HG03460 (cell line): ENCODE results near the gene STK38.
"Not testable (repeated sequence)": the region's sequence is repeated elsewhere in the genome, so short reads cannot be mapped to it uniquely, and the experiment has no call there.

Experiments
- ATAC-seq: cut with Tn5 transposase; IDR thresholded peaks from one replicate; pipeline ENCODE4 v1.9.1; 2021; ENCODE audit not compliant: unreplicated experiment

STK38 gene

DNA sequence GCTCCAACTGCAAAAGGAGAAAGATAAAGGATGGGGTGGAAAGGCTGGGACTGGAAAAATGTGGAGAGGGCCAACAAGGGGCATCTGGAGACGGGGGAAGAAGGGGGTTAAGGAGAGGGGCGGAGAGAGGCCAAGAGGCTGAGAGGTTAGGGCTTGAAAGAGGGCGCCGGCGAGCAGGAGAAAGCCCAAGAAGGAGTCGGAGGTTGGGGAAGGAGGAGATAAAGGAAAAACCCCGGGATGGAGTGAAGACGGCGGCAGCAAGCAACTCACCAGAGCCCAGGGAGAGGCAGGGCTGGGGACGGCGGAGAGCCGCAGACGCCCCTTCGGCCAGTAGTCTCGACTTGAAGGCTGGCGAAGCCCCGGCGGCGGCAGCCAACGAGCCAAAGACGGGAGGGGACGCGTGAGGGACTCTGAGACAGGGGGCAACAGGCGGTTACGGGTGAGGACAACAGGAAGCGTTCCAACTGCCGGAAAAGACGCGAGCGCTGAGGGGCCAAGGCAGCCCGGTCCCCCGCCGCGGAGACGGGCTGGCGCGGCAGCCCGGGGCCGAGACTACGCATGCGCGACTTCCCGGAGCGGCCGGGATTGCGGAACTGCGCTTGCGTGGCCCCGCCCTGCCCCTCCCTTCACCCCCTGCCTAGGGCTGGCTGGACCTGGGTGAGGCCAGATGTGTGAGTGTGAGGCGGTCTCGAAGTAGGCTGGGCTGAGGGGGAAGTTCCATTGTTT lies at the start of gene STK38:
TSS of gene STK38 (minus strand) at position 560 of the 726 bp plus-strand sequence. CDS start 7,277 bp downstream, outside the sequence.
- peak; percentile 71 for ATAC-seq

DNA sequence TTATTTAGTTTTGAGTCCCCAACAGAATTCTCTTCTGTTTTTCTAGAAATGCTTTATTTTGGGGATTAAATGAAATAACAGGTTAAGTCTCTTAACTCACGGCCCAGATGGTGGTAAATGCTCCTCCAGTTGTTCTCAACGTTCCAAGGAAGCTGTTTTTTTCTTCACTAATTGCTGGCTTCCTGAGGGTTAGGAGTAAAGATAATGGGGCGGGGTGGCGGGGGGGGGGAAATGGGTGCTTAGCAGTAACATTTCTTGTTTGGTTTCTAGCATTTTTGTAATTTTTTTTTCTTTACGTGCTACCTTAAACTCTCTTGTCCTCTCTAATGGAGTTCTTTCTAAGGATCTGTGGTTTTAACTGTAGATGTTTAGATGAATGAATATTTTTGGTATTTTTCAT lies 49.1 kb upstream of the STK38 start:
- no peak for ATAC-seq

DNA sequence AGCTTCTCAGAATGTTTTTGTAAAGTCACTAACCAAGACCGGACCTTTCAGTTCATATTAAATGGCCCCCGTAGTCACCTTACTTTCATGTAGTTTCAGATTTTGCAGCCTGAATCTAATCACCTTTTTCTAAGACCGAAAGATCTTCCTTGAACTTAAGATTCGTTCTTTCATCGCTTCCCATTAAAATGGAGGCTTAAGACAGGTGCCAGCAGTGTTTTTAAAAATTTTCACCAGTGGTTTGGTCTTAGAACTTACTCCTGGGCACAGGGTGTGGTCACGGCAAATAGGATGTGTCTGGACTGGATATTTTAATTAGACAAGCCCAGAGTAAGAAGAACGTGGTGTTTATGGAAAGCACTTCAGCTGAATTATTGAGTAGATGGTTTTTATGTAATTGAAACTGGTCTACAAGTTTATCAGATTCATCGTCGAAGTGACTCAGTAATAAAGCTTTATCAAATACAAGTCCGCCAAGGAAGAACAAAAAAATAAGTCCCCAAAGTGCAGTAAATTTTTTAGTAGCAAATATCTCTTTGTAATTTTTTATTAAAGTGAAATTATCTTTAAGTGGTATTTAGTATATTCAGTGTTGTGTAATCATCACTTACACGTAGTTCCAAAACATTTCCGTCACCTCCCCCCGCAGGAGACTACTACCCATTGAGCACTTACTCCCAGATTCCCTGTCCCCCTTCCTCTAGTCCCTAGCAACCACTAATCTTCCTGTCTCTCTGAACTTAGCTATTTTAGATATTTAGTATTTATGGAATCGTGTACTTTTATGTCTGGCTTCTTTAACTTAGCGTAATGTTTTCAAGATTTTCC lies 47.8 kb upstream of the STK38 start:
- no peak for ATAC-seq

DNA sequence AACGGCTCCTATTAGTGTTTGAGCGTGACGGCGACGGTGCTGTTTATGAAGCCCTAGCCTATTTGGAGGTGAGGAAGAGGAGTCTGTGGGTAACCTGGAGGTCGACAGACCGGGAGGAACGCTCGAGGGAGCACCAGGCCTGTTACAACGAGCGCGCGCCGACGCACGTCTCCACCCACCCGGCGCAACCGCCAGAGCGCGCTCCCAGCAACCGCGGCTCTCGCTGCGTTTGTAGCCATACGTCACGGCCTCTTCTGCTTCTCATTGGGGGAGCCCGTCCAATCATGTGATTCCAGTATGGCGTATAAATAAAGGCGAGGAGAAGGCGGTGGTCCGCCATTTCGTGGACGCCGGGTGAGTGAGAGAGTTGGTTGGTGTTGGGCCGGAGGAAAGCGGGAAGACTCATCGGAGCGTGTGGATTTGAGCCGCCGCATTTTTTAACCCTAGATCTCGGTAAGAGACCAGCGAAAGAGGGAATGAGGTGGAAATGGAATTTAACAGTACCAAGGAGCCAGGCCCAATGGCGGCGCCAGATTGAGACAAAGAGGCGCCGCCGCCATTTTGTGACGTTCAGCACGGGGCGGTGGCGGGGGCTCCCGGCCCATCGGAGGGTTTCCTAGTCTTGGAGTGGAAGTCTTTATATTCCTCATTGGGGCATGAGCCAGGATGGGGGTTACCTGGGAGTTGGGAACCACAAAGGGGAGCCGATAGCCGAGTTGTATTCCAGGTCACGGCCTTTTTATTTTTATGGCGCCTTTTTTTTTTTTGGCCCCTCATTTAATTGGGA lies 46.9 kb upstream of the STK38 start, which contains the start of gene SRSF3:
TSS of gene SRSF3 (plus strand) at position 334 of the 787 bp plus-strand sequence. CDS start 2,401 bp downstream, outside the sequence.
- ATAC-seq, result peak; percentile 78

DNA sequence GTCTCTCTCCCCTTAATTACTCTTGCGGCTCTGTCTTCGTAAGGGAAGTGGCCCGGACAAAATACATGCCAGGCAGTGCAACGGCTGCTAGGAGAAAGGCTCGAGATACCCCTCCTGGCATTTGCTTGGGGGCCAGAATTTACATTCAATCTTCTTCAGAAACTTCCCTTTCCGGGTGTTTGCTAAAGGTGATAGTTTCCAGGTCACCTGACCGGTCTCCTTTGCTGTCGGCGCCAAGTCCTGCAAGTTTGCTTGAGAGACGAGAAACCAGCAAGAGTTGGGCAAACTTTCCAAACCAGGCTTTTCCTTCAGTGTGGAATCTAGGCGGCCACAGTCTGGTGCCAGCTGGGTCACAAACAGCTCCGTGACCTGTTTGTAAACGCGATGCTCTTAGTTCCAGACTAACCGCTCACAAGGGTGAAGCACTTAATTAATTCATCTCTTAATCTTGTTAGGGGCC lies 46.3 kb upstream of the STK38 start:
- peak; percentile 26 for ATAC-seq

DNA sequence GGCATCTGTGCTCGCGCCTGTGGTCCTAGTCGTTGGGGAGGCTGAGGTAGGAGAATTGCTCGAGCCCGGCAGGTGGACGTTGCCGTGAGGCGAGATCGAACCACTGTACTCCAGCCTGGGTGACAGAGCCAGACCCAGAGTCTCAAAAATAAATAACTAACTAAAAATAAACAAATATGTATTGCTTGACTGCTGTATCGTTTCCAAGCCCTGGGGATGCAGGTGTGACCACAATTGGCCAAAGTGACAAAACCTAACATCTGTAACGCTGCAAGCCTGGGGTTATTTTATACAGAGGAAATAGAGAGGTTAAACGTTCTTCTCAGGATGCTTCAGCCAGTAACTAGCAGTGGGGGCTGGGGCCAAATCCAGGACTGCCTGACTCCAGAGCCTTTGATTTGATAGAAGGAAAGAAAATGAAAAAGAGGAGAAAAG lies 45.0 kb upstream of the STK38 start:
- peak; percentile 42 for ATAC-seq

DNA sequence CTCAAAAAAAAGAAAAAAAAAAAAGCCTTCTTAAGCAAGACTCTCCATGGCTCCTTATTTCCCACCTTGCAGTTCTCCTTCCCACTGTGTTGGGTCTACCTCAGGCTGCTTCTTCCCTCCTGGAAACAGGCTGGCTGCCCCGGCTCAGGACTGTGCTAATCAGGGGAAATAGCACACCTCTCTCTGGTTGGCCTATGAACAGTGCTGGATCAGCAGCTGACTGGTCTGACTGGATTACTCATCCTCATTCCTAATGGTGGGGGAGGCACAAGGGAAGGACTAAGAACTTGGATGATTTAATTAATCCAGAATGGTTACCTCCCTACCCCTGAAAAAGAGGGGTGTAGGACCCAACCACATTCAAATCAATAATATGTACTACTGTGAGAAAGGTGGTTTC lies 43.0 kb upstream of the STK38 start:
- no peak for ATAC-seq

DNA sequence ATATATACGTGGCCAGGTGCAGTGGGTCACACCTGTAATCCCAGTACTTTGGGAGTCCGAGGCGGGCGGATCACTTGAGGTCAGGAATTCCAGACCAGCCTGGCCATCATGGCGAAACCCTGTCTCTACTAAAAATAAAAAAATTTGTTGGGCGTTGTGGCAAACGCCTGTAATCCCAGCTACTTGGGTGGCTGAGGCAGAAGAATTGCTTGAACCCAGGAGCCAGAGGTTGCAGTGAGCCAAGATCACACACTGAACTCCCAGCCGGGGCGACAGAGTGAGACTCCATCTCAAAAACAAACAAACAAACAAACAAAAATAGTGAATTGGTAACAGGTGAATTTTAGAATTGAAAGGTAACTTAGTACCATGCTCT lies 41.7 kb upstream of the STK38 start:
- not testable (repeated sequence) for ATAC-seq

DNA sequence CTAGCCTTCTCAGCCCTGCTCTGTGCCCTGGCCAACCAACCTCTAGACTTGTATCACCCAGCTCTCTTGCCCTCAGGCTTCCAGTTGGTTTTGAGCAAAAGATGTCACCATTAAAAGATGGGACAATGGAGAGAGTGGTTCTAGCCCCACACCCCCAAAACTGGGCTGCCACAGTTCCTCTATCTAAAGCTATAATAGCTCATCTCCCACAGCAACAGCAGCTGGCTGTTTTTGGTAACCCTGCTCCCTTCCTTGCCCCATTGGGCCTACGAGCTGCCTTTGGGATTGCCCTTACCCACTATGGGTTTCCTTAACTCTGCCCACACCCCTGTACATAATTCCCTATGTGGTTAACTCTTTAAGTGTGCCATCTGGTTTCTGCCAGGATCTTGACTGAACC lies 39.3 kb upstream of the STK38 start:
- no peak for ATAC-seq

DNA sequence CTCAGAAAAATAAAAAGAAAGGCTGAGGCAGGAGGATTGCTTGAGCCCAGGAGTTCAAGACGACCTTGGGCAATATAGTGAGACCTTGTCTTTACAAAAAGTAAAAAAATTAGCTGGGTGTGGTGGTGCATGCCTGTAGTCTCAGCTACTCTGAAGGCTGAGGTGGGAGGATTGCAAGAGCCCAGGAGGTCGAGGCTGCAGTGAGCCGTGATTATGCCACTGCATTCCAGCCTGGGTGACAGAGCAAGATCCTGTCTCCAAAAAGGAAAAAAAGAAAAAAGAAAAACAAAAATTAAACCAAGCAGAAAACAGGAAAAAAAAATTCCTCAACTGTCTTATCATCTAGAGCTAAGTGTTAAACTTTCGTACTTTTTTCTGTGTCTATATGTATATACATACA lies 34.4 kb upstream of the STK38 start:
- no peak for ATAC-seq

DNA sequence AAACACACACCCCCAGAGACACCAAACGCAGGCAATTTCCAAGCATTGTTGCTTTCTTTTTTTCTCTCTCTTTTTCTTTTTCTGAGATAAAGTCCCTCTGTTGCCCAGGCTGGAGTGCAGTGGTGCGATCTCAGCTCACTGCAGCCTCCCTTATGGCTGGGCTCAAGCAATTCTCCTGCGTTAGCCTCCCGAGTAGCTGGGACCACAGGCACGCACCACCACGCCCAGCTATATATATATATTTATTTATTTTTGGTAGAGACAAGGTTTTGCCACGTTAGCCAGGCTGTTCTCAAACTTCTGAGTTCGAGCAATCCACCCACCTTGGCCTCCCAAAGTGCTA lies 32.9 kb upstream of the STK38 start:
- ATAC-seq, result no peak

DNA sequence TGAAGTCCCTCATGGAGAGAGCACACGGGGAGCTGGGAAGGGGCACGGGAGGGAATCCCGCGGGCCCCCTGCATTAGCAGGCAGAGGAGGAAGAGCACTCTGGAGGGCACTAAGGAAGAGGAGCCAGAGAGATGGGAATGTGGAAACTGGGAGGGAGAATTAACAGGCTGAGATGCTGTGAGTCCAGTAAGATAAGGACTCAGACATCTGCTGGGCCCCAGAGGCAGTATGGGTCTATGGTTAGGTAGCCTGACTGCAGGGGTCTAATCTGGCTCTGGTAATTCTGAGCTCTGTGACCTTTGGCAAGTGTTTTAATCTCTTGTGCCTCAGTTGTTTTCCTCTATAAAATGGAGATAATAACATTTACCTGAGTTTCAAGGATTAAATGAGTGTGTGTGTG lies 31.2 kb upstream of the STK38 start:
- no peak for ATAC-seq

DNA sequence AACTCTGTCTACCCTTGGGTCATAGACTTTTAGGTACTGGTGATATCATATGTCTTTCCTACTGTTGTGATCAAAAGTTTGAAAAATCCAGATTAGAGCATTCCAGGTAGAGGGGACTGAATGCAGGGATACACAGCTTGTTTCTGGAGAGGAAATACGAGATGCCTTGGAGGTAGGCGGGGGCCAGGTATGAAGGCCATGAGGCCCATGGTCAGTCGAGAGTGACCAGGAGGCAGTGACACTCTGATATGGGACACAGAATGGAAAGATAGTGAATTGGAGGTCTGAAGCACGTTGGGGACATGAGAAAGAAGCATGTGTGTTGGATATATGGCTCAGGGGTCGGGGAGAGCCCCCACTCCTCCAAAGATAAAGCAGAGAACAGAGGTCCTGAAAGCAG lies 30.8 kb upstream of the STK38 start:
- no peak for ATAC-seq

DNA sequence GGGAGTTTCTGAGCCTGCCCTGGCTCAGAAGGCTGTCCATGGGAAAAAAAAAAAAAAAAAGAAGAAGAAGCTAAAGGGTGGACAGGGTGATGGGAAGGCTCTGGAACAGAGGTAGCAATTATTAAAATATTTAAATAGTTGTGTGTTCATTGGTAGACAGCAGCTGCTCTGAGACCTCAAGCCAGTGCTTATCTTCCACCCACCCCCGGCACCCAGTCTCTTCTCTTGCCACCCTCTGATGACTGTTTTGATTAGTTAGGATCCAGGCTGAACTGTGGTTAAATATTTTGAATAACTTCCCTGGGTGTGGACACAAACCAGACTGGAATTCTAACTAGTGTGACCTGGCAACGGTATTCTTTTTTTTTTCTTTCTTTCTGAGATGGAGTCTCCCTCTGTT lies 30.0 kb upstream of the STK38 start:
- no peak for ATAC-seq

DNA sequence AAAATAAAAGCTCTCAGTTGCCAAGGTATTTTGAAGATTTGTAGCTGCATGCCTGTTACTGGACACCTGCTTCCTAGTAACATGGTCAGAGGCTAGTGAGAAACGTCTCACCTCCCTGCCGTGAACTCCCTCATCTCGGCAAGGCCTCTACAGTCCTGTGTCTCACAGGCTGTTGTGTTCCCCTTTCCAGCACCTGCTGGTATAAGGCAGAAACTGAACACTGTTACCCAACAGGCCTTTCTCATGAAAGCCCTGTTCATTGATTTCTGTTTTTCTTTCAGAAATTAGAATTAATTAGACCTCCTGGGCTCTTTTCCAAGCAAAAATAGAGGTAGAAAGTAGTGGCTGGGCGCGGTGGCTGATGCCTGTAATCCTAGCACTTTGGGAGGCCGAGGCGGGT lies 29.3 kb upstream of the STK38 start:
- no peak for ATAC-seq

DNA sequence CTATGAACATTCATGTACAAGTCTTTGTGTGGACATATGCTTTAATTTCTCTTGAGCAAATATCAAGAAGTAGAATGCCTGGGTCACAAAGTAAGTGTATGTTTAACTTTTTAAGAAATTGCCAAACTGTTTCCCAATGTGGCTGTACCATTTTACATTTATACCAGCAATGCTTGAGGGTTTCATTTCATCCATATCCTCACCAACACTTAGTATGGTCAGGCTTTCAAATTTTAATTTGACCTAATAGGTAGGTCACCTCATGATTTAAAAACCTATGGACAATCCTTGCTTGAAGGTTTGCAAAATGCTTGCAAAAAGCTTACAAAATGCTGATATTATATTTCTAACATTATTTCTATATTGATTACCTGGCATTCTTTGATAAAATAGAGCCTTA lies 27.4 kb upstream of the STK38 start:
- no peak for ATAC-seq

DNA sequence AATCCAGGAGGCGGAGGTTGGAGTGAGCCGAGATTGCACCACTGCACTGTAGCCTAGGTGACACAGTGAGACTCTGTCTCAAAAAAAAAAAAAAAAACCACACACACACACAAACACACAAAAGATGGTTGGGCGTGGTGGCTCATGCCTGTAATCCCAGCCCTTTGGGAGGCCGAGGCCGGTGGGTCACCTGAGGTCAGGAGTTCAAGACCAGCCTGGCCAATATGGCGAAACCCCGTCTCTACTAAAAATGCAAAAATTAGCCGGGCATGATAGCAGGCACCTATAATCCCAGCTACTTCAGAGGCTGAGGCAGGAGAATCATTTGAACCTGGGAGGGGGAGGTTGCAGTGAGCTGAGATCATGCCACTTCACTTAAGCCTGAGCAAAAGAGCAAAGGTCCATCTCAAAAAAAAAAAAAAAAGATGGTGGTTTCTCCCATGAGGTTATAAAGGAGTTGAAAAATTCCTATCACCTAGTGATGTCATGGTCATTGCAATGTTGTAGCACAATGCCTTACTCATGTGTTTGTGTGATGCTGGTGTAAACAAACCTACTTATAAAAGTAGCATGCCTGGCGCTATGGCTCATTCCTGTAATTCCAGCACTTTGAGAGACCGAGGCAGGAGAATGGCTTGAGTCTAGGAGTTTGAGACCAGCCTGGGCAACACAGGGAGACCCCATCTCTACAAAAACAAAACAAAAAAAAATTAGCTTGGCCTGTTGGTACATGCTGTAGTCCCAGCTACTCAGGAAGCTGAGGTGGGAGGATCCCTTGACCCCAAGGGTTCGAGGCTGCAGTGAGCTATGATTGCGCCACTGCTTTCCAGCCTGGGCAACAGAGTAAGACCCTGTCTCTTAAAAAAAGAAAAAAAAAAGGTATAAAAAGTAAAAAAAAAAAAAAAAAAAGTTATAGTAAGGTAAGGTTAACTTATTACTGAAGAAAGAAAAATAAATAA lies 25.4 kb upstream of the STK38 start:
- not testable (repeated sequence) for ATAC-seq

DNA sequence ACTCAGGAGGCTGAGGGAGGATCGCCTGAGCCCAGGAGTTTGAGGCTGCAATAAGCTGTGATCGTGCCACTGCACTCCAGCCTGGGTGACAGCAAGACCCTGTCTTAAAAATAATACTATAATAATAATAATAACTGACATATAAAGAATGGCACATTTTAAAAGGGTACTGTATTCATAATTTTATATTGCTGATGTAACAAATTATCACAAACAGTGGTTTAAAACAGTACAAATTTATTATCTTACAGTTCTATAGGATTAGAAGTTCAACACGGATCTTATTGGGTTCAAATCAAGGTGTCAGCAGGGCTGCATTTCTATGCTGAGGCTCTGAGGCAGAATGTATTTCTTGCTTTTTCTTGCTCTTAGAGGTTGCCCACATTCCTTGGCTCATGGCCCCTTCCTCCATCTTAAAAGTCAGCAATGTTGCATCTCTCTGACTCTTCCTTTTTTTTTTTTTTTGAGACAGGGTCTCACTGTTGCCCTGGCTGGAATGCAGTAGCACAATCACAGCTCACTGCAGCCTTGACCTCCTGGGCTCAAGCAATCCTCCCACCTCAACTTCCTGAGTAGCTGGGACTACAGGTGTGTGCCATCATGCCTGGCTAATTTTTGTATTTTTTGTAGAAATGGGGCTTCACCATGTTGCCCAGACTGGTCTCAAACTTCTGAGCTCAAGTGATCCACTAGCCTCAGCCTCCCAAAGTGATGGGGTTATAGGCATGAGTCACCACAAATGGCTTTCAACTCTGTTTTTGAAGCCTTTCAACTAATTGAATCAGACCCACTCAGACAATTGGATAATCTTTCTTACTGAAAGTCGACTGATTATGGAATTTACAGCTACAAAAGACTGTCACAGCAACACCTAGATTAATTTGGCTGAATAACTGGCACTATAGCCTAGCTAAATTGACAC lies 24.1 kb upstream of the STK38 start:
- no peak for ATAC-seq

DNA sequence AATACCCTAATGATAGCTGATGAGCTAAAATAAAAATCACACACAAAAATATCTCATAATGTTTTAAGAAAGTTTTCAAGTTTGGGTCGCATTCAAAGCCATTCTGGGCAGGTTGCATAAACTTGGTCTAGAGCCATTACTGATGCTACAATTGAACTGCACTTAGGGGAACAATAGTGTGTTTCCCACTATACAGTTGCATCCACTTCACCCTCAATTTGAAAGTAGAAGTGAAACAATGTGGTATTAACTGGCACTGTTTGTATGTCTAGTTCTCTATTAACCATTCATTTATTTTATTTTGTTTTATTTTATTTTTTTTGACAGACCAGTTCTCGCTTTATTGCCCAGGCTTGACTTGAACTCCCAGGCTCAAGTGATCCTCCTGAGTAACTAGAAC lies 23.0 kb upstream of the STK38 start:
- no peak for ATAC-seq
